C4-2B (cell line): Measurements from ENCODE around the gene APOBEC3A.

Experiments used
- ZFX ChIP-seq: fragments of 450-650 bp; IDR thresholded peaks from 2 replicates; pipeline ENCODE4 v1.6.1; 2017
- TF ChIP-seq, protein P1 (sequence below): fragments of 450-650 bp; conservative IDR thresholded peaks from 2 replicates; pipeline ENCODE4 v1.5.1; 2017; ENCODE audit warnings: mild to moderate bottlenecking

DNA sequence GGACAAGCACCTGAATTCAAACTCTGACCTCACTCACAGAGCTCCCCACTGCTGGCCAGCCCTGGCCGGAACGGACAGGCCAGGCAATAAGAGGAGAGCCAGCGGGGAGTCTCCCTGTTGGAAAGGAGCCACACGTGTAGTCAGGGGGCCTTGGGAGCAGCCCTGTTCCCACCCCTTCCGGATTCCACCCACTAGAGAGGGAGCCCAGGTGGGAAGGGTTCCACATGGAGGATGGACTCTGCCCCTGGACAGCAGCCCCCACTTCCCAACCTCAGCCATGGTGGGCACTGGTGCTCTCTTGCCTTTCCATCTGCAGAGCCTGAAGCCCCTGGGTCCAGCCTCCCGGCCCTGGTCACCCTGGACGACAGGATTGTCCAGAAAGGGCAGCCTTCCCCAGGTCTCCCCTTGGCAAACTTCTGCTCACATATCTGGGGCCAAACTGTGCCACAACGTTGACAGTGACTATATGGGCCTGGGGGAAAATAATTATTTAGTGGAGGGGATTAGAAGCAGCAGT, 7.5 kb upstream of the APOBEC3A start:
- TF ChIP-seq, protein P1, sequence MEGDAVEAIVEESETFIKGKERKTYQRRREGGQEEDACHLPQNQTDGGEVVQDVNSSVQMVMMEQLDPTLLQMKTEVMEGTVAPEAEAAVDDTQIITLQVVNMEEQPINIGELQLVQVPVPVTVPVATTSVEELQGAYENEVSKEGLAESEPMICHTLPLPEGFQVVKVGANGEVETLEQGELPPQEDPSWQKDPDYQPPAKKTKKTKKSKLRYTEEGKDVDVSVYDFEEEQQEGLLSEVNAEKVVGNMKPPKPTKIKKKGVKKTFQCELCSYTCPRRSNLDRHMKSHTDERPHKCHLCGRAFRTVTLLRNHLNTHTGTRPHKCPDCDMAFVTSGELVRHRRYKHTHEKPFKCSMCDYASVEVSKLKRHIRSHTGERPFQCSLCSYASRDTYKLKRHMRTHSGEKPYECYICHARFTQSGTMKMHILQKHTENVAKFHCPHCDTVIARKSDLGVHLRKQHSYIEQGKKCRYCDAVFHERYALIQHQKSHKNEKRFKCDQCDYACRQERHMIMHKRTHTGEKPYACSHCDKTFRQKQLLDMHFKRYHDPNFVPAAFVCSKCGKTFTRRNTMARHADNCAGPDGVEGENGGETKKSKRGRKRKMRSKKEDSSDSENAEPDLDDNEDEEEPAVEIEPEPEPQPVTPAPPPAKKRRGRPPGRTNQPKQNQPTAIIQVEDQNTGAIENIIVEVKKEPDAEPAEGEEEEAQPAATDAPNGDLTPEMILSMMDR: no peak
- TF ChIP-seq ZFX: no peak
